ENCODE data around the gene HAUS8. TPM values are rescaled to one million over a fixed set of nuclear protein-coding genes. Genes with fewer than 3 reads are reported as not detected.

The HAUS8 gene
- polyA plus RNA-seq, 1 donor from 2014 or later, result 3.6 TPM

DNA sequence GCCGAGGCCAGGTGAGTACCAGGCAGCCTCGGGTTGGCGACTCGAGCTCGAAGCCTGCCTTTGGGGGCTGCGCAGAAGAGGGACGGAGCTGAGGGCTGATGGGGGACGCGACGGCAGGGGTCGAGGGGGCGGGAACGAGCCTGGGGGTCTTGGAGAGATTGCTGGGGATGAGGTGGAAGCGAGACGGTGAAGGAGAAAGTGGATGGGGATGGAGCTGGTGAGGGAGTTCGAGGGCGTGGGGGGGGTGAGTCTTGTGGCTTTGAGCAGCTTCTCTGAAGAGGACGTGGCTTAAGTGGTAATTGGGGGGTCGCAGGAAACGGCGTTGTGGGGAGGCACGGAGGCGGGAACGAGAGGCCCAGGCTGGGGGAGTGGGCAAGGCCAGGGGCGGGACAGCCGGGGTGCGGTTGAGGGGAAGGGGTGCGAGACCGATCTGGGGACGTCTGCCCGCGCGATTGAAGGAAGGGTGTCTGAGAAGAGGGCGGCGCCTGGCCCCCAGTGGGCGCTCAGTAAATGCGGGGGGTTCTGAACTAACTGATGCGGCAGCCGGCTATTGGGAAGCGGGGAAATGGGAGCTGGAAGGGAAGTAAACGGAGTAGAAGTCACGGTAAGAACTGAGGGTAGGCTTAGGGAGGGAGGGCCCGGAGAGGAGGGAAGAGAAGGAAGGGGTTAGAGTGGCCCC is 751 bp upstream of the HAUS8 start:
- Histone ChIP-seq H3K9ac (ENCODE audit: low read length) (peak overlapping the region; percentile 75), H3K4me3 (ENCODE audit: low read length) (peak overlapping the region; percentile 94), H2AFZ (ENCODE audit: low read depth, low read length) (peak overlapping the region; percentile 65), H3K27me3 (ENCODE audit: insufficient read depth, low read depth, low read length) (no peaks in the 10 kb centered on the region), H3K4me2 (ENCODE audit: low read length) (peak overlapping the region; percentile 55), H3F3A (ENCODE audit: insufficient read depth, low read length, poor library complexity, severe bottlenecking) (no peaks in the 10 kb centered on the region), H3K27ac (ENCODE audit: low read length) (peak overlapping the region; percentile 70), H3K36me3 (ENCODE audit: insufficient read depth, low read length) (no peaks in the 10 kb centered on the region), H3K79me2 (replicated peaks; ENCODE audit: insufficient read depth, low read length) (peaks cover 38% of the 10 kb centered on the region), H3K9me3 (ENCODE audit: low read length) (no peaks in the 10 kb centered on the region), H4K20me1 (ENCODE audit: insufficient read depth) (no peaks in the 10 kb centered on the region), H3K9me2 (ENCODE audit: insufficient read depth, low read length) (no peaks in the 10 kb centered on the region)
- TF ChIP-seq, protein P1, sequence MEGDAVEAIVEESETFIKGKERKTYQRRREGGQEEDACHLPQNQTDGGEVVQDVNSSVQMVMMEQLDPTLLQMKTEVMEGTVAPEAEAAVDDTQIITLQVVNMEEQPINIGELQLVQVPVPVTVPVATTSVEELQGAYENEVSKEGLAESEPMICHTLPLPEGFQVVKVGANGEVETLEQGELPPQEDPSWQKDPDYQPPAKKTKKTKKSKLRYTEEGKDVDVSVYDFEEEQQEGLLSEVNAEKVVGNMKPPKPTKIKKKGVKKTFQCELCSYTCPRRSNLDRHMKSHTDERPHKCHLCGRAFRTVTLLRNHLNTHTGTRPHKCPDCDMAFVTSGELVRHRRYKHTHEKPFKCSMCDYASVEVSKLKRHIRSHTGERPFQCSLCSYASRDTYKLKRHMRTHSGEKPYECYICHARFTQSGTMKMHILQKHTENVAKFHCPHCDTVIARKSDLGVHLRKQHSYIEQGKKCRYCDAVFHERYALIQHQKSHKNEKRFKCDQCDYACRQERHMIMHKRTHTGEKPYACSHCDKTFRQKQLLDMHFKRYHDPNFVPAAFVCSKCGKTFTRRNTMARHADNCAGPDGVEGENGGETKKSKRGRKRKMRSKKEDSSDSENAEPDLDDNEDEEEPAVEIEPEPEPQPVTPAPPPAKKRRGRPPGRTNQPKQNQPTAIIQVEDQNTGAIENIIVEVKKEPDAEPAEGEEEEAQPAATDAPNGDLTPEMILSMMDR (IDR thresholded peaks at IDR 0.05; ENCODE audit: poor library complexity, severe bottlenecking), result no peak
- no peak for TF ChIP-seq MXI1 (conservative IDR thresholded peaks at IDR 0.05; ENCODE audit: poor library complexity, severe bottlenecking)
- TF ChIP-seq SMC3 (conservative IDR thresholded peaks at IDR 0.05; ENCODE audit: poor library complexity), result no peak
- TF ChIP-seq, protein P2, sequence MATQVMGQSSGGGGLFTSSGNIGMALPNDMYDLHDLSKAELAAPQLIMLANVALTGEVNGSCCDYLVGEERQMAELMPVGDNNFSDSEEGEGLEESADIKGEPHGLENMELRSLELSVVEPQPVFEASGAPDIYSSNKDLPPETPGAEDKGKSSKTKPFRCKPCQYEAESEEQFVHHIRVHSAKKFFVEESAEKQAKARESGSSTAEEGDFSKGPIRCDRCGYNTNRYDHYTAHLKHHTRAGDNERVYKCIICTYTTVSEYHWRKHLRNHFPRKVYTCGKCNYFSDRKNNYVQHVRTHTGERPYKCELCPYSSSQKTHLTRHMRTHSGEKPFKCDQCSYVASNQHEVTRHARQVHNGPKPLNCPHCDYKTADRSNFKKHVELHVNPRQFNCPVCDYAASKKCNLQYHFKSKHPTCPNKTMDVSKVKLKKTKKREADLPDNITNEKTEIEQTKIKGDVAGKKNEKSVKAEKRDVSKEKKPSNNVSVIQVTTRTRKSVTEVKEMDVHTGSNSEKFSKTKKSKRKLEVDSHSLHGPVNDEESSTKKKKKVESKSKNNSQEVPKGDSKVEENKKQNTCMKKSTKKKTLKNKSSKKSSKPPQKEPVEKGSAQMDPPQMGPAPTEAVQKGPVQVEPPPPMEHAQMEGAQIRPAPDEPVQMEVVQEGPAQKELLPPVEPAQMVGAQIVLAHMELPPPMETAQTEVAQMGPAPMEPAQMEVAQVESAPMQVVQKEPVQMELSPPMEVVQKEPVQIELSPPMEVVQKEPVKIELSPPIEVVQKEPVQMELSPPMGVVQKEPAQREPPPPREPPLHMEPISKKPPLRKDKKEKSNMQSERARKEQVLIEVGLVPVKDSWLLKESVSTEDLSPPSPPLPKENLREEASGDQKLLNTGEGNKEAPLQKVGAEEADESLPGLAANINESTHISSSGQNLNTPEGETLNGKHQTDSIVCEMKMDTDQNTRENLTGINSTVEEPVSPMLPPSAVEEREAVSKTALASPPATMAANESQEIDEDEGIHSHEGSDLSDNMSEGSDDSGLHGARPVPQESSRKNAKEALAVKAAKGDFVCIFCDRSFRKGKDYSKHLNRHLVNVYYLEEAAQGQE (IDR thresholded peaks at IDR 0.05; ENCODE audit: borderline replicate concordance), result no peak
- no peak for TF ChIP-seq EP300 (conservative IDR thresholded peaks at IDR 0.05; ENCODE audit: poor library complexity, severe bottlenecking)
- TF ChIP-seq TAF1 (IDR thresholded peaks at IDR 0.05; ENCODE audit: low read depth), result no peak
- TF ChIP-seq POLR2AphosphoS5 (IDR thresholded peaks at IDR 0.05), result no peak
- no peak for TF ChIP-seq RAD21 (conservative IDR thresholded peaks at IDR 0.05)
- no peak for TF ChIP-seq EZH2 (IDR thresholded peaks at IDR 0.05; ENCODE audit: borderline replicate concordance, insufficient read depth, low read length, poor library complexity, severe bottlenecking)

DNA sequence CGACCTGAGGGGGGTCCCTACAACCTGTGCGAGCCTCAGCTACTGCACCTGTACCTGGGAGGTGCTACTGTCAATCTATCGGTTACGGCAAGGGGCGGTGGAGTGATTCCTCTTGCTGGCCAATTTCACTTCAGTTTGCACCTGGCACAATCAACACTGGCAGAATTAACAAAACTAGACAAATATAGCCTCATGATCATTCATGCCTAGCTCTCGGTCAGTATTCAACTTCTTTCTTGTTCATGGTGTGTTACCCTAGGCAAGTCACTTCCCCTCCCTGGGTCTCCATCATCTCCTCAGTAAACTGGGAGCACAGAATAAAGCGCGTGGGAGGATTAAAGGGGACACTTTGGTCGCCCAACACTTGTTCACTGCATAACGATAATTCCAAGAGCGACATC is 618 bp downstream of the HAUS8 start:
- H3K27me3 ChIP-seq (ENCODE audit: insufficient read depth, low read depth, low read length), result no peaks in the 10 kb centered on the region
- peak overlapping the region; percentile 94 for H3K4me3 ChIP-seq (ENCODE audit: low read length)
- H3K9ac ChIP-seq (ENCODE audit: low read length), result peak overlapping the region; percentile 63
- H3K36me3 ChIP-seq (ENCODE audit: insufficient read depth, low read length), result no peaks in the 10 kb centered on the region
- no peaks in the 10 kb centered on the region for H3K9me2 ChIP-seq (ENCODE audit: insufficient read depth, low read length)
- TF ChIP-seq POLR2AphosphoS5 (IDR thresholded peaks at IDR 0.05), result no peak
- no peak for TF ChIP-seq RAD21 (conservative IDR thresholded peaks at IDR 0.05)
- TF ChIP-seq SMC3 (conservative IDR thresholded peaks at IDR 0.05; ENCODE audit: poor library complexity), result no peak
- peak overlapping the region; percentile 82 for H3K4me2 ChIP-seq (ENCODE audit: low read length)
- H3F3A ChIP-seq (ENCODE audit: insufficient read depth, low read length, poor library complexity, severe bottlenecking), result no peaks in the 10 kb centered on the region
- no peaks in the 10 kb centered on the region for H4K20me1 ChIP-seq (ENCODE audit: insufficient read depth)
- peak overlapping the region; percentile 96 for H2AFZ ChIP-seq (ENCODE audit: low read depth, low read length)
- H3K9me3 ChIP-seq (ENCODE audit: low read length), result no peaks in the 10 kb centered on the region
- H3K27ac ChIP-seq (ENCODE audit: low read length), result peak overlapping the region; percentile 43
- H3K79me2 ChIP-seq (replicated peaks; ENCODE audit: insufficient read depth, low read length), result peaks cover 33% of the 10 kb centered on the region

All from neural cell (in vitro differentiated cells).